Activated T-cell treated with anti-CD3 and anti-CD28 coated beads, Interleukin-2, amount 50 U/mL, for 1 hour (primary cell): Measurements from ENCODE around the gene PTPRD.

Experiments
- DNase-seq: peaks from one replicate; pipeline ENCODE4 v3.0.0-alpha.2; 2020

The PTPRD gene

GRCh38 chr9:8390571-8390970, 2222.2 kb downstream of the PTPRD start:
- DNase-seq: no peak

DNA sequence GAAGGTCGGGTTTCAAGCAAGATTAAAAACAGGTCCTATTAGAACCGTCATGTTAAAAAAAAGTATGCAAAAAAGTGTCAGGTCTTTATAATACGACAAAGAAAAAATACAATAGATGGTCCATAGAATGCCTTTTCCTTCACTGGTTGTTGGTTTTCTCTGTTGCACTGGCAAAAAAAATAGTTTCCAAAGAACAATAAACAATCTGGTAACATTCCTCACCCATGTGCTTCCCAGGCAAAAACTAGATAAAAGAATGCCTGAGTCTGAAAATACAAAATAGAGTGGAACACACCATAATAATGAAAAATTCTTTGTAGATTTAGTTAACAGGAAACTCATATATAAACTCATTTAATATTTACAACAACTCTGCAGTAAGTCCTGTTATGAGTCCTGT, 2223.3 kb downstream of the PTPRD start:
- DNase-seq: no peak

DNA sequence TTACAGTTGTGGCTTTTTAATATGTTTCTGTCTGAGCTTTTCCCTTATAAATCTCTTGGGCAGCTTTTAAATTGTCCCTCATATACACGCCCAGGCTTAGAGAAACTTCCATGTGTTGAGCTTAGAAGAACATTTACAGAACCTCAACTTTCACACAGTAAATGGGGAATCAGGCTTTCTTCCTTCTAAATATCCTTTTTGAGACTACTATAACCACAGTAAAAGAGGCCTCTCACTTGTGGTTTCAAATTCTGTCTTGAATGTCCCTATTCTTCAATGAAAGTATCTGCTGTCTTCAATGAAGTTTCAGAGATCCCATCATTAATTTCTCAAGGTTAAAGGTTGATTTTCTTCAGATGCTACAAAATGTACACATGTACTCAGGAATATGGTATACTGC, 2224.7 kb downstream of the PTPRD start:
- DNase-seq: no peak

DNA sequence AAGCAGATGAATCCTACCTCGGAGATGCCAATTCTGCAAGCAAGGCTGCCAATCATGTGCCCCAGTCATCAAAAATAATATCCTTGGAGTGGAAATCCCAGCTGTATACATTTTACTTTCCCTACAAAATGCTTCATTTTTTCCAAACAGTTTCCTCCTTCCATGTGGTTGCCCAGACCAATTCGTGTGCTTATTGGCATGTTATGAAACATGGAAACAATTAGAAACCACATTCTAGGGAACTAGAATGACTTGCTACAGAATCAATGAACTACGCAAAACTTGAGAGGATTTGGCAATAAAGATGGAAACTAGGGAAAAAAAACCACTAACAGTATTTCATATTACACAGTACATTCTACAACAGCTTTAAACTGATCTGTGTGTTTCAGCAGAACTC, 2228.7 kb downstream of the PTPRD start:
- no peak for DNase-seq

GRCh38 chr9:8382777-8383527, 2229.8 kb downstream of the PTPRD start:
- no peak for DNase-seq

- no peak for DNase-seq
Measured at GRCh38 chr9:8382266-8382665, 2230.5 kb downstream of the PTPRD start.

DNA sequence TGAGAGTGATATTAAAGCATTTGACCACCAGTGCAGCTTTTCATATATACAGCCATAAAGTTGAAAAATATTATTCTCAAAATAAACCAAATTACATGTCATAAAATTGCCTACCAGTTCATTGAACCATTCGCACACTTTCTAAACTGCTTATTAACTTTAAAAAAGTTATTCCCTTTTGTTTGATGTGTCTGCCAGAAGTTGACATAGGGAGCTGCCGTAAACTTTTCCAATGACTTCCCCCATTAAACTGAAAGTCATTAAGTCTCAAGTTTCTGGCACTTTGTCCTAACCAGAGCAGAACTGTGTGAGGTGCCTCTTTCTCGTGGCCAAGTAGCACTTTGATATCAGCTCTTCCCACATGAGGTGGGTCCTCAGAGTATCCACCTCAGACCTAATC, 2231.2 kb downstream of the PTPRD start:
- DNase-seq: no peak

DNA sequence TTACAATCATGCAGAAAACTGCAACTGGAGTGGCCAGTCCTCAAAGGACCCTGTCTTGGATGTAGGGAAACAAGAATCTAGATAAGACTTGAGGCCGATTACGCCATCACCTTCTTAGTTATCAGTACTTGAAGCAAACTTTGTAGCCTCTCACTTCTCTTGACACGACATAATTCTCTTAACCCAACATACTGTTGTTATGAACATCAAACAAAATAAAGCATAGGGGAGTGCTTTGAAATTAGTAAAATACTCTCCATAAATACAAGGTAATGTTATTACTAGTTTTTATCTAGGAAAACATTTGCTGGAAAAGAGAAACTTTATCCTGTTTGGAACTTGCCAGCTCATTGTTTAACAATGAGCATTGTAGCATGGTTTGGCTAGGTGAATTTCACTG, 2238.3 kb downstream of the PTPRD start:
- DNase-seq: no peak

DNA sequence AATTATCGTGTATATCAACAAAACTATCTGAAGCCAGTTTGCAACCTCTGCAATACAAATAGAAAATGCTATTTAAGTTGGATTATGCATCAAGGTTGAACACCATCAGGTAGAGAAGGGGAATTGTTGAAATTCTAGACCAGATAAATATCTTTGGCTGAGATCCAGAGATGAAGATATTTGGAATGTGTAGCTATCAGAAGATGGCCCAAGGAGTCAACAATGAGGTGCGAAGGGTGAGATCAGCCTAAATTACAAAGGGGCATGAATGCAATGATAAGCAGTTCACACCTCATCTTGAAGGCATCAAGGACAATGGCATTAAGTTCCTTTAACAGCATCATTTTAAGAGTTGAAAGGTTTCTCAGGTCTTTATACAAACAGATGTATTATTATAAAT, 2241.1 kb downstream of the PTPRD start:
- no peak for DNase-seq

DNA sequence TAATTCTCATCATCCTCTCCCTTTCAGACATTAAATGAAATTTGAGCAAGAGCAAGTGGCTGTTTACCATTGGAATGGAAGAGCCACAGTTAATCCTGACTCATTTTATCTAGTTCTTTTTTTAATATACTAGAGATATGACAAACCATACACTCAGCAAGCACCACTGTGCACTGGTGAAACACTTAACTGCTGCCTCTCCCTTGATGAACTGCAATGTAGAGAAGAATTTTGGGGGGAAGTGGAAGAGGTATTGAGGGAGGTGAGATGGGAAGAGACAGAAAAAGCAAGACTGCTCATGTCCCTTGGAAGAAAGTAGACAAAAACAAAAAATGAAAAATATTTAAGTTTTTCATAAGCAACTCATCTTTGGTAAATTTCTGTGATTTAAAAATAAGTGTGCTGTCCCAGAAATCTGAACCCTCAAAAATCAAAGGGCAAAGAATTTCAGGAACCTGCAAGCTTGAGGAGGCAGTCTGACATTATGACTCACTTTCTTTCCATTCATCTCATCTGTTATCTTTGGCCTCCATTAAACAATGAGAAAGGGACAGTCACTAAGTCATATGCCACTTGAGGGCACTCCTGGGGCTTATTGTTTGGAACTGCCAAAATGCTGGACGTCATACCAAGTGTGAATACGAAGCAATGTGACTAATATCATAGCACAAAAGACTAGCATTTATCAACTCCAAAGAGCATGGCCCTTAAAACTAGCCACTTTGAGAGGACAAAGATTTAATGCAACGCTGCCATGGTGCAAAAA, 2246.5 kb downstream of the PTPRD start:
- DNase-seq: no peak

- DNase-seq: no peak
Measured at GRCh38 chr9:8365466-8366160, 2247.2 kb downstream of the PTPRD start.

- no peak for DNase-seq
Measured at GRCh38 chr9:8365029-8365428, 2247.8 kb downstream of the PTPRD start.

- no peak for DNase-seq
Measured at GRCh38 chr9:8364026-8364752, 2248.6 kb downstream of the PTPRD start.

DNA sequence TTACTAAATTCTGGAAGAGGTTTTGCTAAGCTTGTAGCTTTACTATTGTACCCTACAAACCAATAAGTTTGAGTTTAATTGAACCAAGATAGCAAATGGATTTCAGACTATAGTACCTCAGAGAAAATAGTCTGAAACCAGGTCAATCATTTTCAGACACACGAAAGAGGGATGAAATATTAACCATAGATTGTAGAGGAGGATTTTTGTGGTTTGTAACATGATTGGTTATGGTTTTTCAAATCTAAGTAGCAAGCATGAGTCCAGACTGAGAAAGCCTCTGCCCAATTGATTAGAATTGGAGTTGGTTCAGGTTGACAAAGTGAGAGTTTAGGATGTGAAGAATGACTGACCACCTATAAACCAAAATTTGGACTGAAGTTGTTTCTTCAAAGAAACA, 2250.6 kb downstream of the PTPRD start:
- no peak for DNase-seq

DNA sequence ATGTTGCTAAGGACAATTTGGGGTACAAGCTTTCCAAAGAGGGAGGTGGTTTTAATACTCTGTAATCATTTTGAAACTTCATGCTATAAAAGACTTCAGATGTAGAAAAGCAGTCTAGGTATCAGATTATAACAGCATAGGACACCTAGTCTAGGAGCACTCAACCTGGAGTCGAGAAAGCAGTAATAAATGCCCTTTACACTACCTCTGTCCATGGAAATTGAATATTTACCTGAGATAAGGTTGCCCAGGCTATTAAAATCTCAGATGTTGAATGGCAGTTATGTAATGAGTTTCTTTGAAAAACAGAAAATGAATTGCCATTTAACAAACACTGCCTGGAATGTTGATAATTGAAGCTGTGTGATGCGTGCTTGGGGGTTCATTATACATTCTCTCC, 2251.4 kb downstream of the PTPRD start:
- DNase-seq: no peak

DNA sequence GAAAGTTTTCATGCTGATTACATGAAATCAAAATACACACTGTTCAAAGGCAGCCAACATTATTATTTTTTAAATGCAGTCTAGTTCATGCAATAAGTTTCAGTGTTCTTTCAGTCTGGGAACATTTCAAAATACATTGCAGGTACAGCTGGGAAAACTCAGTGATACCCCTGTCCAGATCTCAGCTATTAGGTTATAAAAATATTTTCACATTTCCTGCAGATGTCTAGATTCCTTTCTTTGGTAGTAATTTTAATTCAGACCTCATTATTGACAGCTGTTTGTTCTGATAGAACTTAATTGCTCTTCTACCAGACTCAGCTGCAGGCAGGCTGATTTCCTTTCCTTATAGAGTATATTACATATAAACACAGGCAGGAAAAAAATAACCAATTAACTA, 2256.4 kb downstream of the PTPRD start:
- no peak for DNase-seq

DNA sequence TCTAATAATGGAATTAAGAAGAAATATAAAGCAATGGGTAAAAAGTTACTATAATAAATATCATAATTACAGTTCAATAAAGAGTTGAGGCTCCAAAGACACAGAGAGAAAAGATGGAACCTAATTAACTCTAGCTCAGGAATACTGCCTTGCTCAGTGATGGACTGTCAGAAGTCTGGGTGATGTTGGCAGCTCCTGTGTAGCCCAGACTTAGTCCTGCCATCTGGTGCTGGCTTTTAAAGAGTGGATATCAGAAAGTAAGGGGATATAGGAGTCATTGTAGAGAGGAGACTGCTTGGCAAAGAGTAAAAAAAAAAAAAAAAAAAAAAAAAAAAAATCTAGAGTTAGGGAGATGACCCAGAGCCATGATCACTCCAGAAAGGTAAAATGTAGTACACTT, 2261.4 kb downstream of the PTPRD start:
- no peak for DNase-seq

DNA sequence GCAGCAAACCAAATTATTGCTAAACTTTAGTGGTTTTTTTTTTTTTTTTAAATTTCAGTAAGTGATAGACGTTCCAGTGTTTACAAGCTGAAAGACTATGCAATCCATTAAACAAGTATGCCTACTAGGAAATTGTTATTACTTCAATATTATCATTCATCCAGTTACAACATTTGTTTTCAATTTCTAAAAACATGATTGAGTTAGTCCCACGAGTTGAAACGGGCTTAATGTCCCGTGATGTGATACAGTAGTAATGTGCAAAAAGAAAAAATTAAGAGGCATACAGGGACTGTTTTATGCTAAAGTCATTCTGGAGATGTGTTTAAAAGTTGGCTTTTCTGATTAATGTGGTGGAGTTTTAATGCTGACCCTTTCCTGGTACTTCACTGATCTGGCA, 2262.9 kb downstream of the PTPRD start:
- no peak for DNase-seq

DNA sequence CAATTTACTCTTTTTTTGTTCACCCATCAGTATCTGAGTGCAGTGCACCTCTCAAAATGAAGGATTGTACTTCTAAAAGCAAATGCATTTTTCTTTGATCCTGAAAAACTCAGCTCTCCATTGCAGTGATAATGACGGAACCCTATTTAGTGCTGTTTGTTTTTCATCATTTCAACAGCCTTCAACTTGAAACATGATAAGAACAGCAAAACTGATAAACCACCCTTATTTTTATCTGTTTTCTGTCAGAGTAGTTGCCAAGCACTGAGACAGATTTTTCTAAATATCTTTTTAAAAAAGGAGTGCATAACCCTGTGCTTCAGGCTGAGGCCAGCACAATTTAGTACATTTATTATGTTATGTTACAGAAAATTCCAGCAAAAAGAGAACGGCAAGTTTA, 2263.4 kb downstream of the PTPRD start:
- DNase-seq: no peak

DNA sequence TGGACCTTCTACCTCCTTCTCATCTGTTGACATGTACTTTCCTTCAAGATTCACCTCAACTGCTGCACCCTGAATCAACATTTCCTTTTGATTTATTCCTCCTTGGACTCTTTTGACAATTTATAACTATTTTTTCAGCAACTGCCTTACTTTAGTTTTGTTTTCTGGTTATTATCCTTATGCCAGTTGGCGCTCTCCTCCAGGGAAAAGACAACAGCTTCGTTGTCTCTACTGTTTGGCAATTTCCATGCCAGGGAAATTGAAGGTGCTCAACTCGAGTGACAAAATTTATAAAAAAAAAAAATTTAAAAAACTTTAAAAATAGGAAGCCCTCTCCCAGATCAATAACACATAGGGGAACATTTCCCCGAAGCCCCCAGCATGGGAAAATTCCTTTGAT, 2264.0 kb downstream of the PTPRD start:
- no peak for DNase-seq

DNA sequence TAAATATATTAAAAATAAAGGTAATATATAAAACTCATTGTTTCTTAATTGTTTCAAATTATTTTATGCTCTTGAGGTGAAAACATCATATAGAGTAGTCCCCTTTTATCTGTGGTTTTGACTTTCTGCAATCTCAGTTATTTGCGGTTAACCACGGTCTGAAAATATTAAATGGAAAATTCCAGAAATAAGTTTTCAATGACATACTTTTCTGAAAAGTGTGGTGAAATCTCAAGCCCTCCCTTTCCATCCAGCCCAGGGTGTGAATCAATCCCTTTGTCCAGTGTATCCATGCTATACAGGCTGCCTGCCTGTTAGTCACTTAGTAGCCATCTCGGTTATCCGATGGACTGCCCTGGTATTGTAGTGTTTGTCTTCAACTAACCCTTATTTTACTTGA, 2266.5 kb downstream of the PTPRD start:
- DNase-seq: no peak

DNA sequence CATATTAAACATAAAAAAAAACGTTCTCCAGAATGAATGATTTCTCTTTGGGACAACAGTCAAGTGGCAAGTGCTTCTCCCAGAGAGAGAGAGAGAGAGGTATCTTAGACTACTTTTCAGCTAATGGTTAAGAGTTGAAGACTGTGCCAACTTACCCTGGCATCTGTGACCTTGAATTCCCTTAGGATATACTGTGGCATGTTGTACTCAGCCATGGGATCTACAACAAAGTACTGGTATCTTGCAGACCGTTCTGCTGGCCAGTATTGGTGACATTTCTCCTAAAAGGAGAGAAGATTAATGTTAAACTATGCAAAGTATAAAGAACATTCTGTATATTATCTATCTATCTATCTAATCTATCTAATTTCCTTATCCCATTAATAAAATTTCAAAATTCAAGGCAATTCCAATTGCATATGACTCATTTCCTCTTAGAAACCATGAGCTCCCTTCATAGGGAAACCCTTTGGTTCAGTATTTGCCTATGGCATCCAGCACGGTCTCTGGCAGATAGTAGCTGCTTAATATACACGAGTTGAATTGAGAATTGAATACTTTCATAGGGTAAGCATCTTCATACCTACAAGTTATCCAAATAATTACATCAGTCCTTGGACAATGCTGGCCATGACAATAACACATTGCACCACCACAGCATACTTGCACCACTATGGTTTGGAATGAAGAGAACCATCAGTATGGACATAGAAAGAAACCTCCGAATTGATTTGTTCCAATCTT, 2273.9 kb downstream of the PTPRD start:
- no peak for DNase-seq
